Gastrocnemius medialis (tissue), 4 donors: ENCODE data around the gene SLFN12. TPM values are rescaled to one million over a fixed set of nuclear protein-coding genes. Genes with fewer than 3 reads are reported as not detected.

ENCODE experiments used
- ATAC-seq, 2 donors: fragments of 150-250 bp; one replicate each; pipeline ENCODE4 v1.9.1; 2016
- DNase-seq, 2 donors: peaks; one replicate each; pipeline ENCODE4 v3.0.0-alpha.2; 2019
- H3K27ac ChIP-seq, 4 donors: fragments of 200-600 bp; sonication (generic); 1 replicate in 1 of 4; 2 replicates in 3 of 4; pipeline ENCODE4 v1.5.1; 2016 to 2018; ENCODE audit warnings: mild to moderate bottlenecking in 2 of 4, moderate library complexity in 1 of 4
- H3K27me3 ChIP-seq, 3 donors: fragments of 200-600 bp; sonication (generic) in 2 of 3; 1 replicate in 1 of 3; 2 replicates in 2 of 3; pipeline versions ENCODE4 v1.5.1 to v1.6.0; 2016 to 2019; ENCODE audit warnings: mild to moderate bottlenecking in 1 of 3, moderate library complexity in 1 of 3
- H3K36me3 ChIP-seq, 2 donors: fragments of 200-600 bp; sonication (generic) in 1 of 2; one replicate each; pipeline ENCODE4 v1.5.1; 2017 to 2018
- H3K4me1 ChIP-seq, 2 donors: fragments of 200-600 bp; sonication (generic) in 1 of 2; one replicate each; pipeline ENCODE4 v1.5.1; 2016 to 2017; ENCODE audit warnings: mild to moderate bottlenecking in 2 of 2
- H3K4me3 ChIP-seq, 4 donors: fragments of 200-600 bp; sonication (generic) in 3 of 4; 1 replicate in 1 of 4; 2 replicates in 3 of 4; pipeline ENCODE4 v1.5.1; 2016 to 2019; ENCODE audit warnings: mild to moderate bottlenecking in 2 of 4
- H3K9me3 ChIP-seq, 3 donors: fragments of 200-600 bp; sonication (generic) in 2 of 3; 1 replicate in 1 of 3; 2 replicates in 2 of 3; pipeline ENCODE4 v1.5.1; 2016 to 2019
- CTCF ChIP-seq, 5 experiments: fragments of 450-650 bp in 3 of 5; fragments of 200-600 bp in 2 of 5; sonication (generic) in 2 of 5; IDR thresholded peaks in 4 of 5; conservative IDR thresholded peaks in 1 of 5; 1 replicate in 4 of 5; 2 replicates in 1 of 5; pipeline ENCODE4 v1.5.1; 2016 to 2019; ENCODE audit warnings: antibody characterized with exemption in 5 of 5, mild to moderate bottlenecking in 3 of 5, moderate library complexity in 3 of 5
- POLR2A ChIP-seq, 2 donors: fragments of 450-650 bp; IDR thresholded peaks; one replicate each; pipeline ENCODE4 v1.6.1; 2017; ENCODE audit warnings: antibody characterized with exemption in 2 of 2, mild to moderate bottlenecking in 2 of 2, moderate library complexity in 2 of 2
- in situ Hi-C, 4 donors: fragments of 200-750 bp; cut with MboI; loops; one replicate each; pipeline versions ENCODE4 v1.15.0 to v1.8.0; 2017; ENCODE audit warnings: low sequenced_read_pairs in 4 of 4
- intact Hi-C: fragments of 100-400 bp; cut with DNase I; formaldehyde crosslinking; loops from one replicate; pipeline ENCODE4 v1.15.1; 2023; ENCODE audit warnings: low total_unique reads
- total RNA-seq, 4 donors: library from RNA; depleted of rRNA; stranded (reverse); fragments of >200 nt; gene quantifications; one replicate each; pipeline versions ENCODE4 v1.1.0 to v1.2.3, GENCODE V29; 2016

SLFN12 gene
- total RNA-seq, 4 donors from 2014 or later = 0.76 to 2.2 (median 1.3) TPM

- TF ChIP-seq POLR2A (IDR thresholded peaks at IDR 0.05) (no peak), CTCF (IDR thresholded peaks at IDR 0.05 in 4 of 5, conservative IDR thresholded peaks at IDR 0.05 in 1 of 5) (no peak)
- Histone ChIP-seq H3K4me3 (no peak overlapping the region), H3K9me3 (no peaks in the 10 kb centered on the region), H3K4me1 (no peaks in the 10 kb centered on the region), H3K27me3 (no peaks in the 10 kb centered on the region), H3K27ac (no peak overlapping the region), H3K36me3 (no peaks in the 10 kb centered on the region)
- ATAC-seq (no peak), DNase-seq (no peak)
- intact Hi-C loops (no loop called here), in situ Hi-C loops (no loop called here)
Measured at GRCh38 chr17:35390663-35391062, 41.6 kb downstream of the SLFN12 start.

GRCh38 chr17:35390156-35390555 lies 42.1 kb downstream of the SLFN12 start:
- TF ChIP-seq CTCF (IDR thresholded peaks at IDR 0.05 in 4 of 5, conservative IDR thresholded peaks at IDR 0.05 in 1 of 5) = no peak
- no peak for TF ChIP-seq POLR2A (IDR thresholded peaks at IDR 0.05)
- in situ Hi-C loops (no loop called here), intact Hi-C loops (no loop called here)
- Histone ChIP-seq H3K27ac (no peak overlapping the region), H3K4me1 (no peaks in the 10 kb centered on the region), H3K36me3 (no peaks in the 10 kb centered on the region), H3K4me3 (no peak overlapping the region), H3K27me3 (no peaks in the 10 kb centered on the region), H3K9me3 (no peaks in the 10 kb centered on the region)
- DNase-seq (no peak), ATAC-seq (no peak)

- intact Hi-C loops = no loop called here
- in situ Hi-C loops = no loop called here
Measured at GRCh38 chr17:35387496-35387895, 44.8 kb downstream of the SLFN12 start.

GRCh38 chr17:35377706-35378105 lies 54.6 kb downstream of the SLFN12 start:
- in situ Hi-C loops (no loop called here), intact Hi-C loops (loop anchor here (10.0 kb wide), 2 partner anchors 57 to 123 kb away; partner anchors contain the start of gene SLFN12)
- Histone ChIP-seq H3K9me3 (peaks cover 0 to 4% (median 0%) of the 10 kb centered on the region in 3 donors), H3K27me3 (peaks cover 13 to 20% (median 13%) of the 10 kb centered on the region in 3 donors), H3K4me3 (no peak overlapping the region), H3K4me1 (peaks cover 10 to 12% of the 10 kb centered on the region in 2 donors), H3K36me3 (no peaks in the 10 kb centered on the region), H3K27ac (peak overlapping the region in 3 of 4 donors; percentile 46 to 89 (median 59))
- no peak for DNase-seq
- TF ChIP-seq POLR2A (IDR thresholded peaks at IDR 0.05) (no peak), CTCF (IDR thresholded peaks at IDR 0.05 in 4 of 5, conservative IDR thresholded peaks at IDR 0.05 in 1 of 5) (no peak)
- no peak for ATAC-seq

More at GRCh38 chr17:35387496-35387895, 44.8 kb downstream of the SLFN12 start:
- no peaks in the 10 kb centered on the region for H3K4me1 ChIP-seq
- H3K27me3 ChIP-seq = no peaks in the 10 kb centered on the region
- H3K9me3 ChIP-seq = no peaks in the 10 kb centered on the region
- no peak overlapping the region for H3K27ac ChIP-seq
- H3K4me3 ChIP-seq = no peak overlapping the region
- TF ChIP-seq CTCF (IDR thresholded peaks at IDR 0.05 in 4 of 5, conservative IDR thresholded peaks at IDR 0.05 in 1 of 5) (no peak), POLR2A (IDR thresholded peaks at IDR 0.05) (no peak)
- no peaks in the 10 kb centered on the region for H3K36me3 ChIP-seq
- no peak for ATAC-seq
- DNase-seq = no peak

- in situ Hi-C loops = no loop called here
- Histone ChIP-seq H3K4me1 (peaks cover 10 to 12% of the 10 kb centered on the region in 2 donors), H3K27me3 (peaks cover 17 to 24% (median 18%) of the 10 kb centered on the region in 3 donors), H3K36me3 (no peaks in the 10 kb centered on the region), H3K27ac (peak overlapping the region; percentile 21 to 89 (median 52)), H3K4me3 (no peak overlapping the region), H3K9me3 (peaks cover 0 to 4% (median 0%) of the 10 kb centered on the region in 3 donors)
- DNase-seq (no peak), ATAC-seq (no peak)
- intact Hi-C loops = loop anchor here (10.0 kb wide), 2 partner anchors 58 to 122 kb away; partner anchors contain the start of gene SLFN12
- TF ChIP-seq CTCF (IDR thresholded peaks at IDR 0.05 in 4 of 5, conservative IDR thresholded peaks at IDR 0.05 in 1 of 5) (no peak), POLR2A (IDR thresholded peaks at IDR 0.05) (no peak)
Measured at GRCh38 chr17:35377068-35377467, 55.2 kb downstream of the SLFN12 start.
